ENCODE data around the gene MED25. TPM values are rescaled to one million over a fixed set of nuclear protein-coding genes. Genes with fewer than 3 reads are reported as not detected.

Gene MED25
- total and polyA plus RNA-seq, 2 of the 4 experiments (the other 2 are of a cell fraction): 4.7 to 38.5 TPM

- BruUV-seq (replicated peaks): no TSS peak
- H2BK5ac ChIP-seq (ENCODE audit: low read depth, low read length, poor library complexity, severe bottlenecking): no peak overlapping the region
- no peaks in the 10 kb centered on the region for H3K9me3 ChIP-seq (ENCODE audit: control insufficient read depth, insufficient read depth, low read length)
- ChIA-PET CTCF (no interaction called here), POLR2A (ENCODE audit: unreplicated experiment) (no interaction called here)
- intact Hi-C loops (cut with micrococcal nuclease) (no loop called here), dilution Hi-C loops (cut with HindIII; ENCODE audit: low sequenced_read_pairs, unreplicated experiment) (no loop called here), in situ Hi-C loops (cut with MboI; ENCODE audit: low sequenced_read_pairs) (no loop called here)
- H3K27ac ChIP-seq (ENCODE audit: insufficient read depth, low read length): no peak overlapping the region
- no peak overlapping the region for H3K4ac ChIP-seq (ENCODE audit: low read depth, low read length)
- ATAC-seq (ENCODE audit: low read depth) (no peak), DNase-seq (no peak)
- H2BK20ac ChIP-seq (ENCODE audit: low read depth, low read length): no peak overlapping the region
- peaks cover 6% of the 10 kb centered on the region; the same call in 1 of the 2 replicates for H4K20me1 ChIP-seq (ENCODE audit: insufficient read depth, low read length)
- no peak overlapping the region for H4K8ac ChIP-seq (ENCODE audit: low read depth in 2 of 2, low read length in 2 of 2)
- H2AK9ac ChIP-seq (replicated peaks; ENCODE audit: low read depth, low read length, poor library complexity): no peak overlapping the region
- H2AK5ac ChIP-seq (ENCODE audit: low read depth, low read length): no peak overlapping the region
- no peak overlapping the region for H3K14ac ChIP-seq (replicated peaks; ENCODE audit: low read depth, low read length)
- peaks cover 0 to 23% of the 10 kb centered on the region in 2 experiments; a peak in 2 of 4 replicates for H3K79me1 ChIP-seq (ENCODE audit: low read depth in 1 of 2, low read length in 2 of 2)
- H2AFZ ChIP-seq (replicated peaks; ENCODE audit: low read length, poor library complexity): no peak overlapping the region
- no peak for TF ChIP-seq MAZ (IDR thresholded peaks at IDR 0.05; ENCODE audit: borderline replicate concordance, low read depth, low read length)
- TF ChIP-seq ELK1 (IDR thresholded peaks at IDR 0.05; ENCODE audit: borderline replicate concordance, low read depth, low read length): no peak
- H3K36me3 ChIP-seq (ENCODE audit: control insufficient read depth, insufficient read depth, low read length): peaks cover 76% of the 10 kb centered on the region
- H3K56ac ChIP-seq (ENCODE audit: extremely low read depth, insufficient read depth, low read length): no peak overlapping the region
- H2BK120ac ChIP-seq (ENCODE audit: low read depth, low read length): no peak overlapping the region
- H2BK15ac ChIP-seq (ENCODE audit: low read depth, low read length): no peak overlapping the region
- H3K4me1 ChIP-seq (ENCODE audit: control insufficient read depth, insufficient read depth, low read length): no peaks in the 10 kb centered on the region
- no peak overlapping the region for H3K23ac ChIP-seq (ENCODE audit: low read depth, low read length)
- no peak overlapping the region for H4K91ac ChIP-seq (ENCODE audit: insufficient read depth, low read depth, low read length)
- WGBS, 2 experiments (ENCODE audit: extremely low coverage in 2 of 2, insufficient read length in 1 of 2): 96% methylated on average over 6 of the region's 7 CpGs; no CpG with 5 or more reads in 1 of the 2 experiments
- no peak overlapping the region for H4K5ac ChIP-seq (ENCODE audit: low read depth, low read length)
- no peak overlapping the region for H3K18ac ChIP-seq (ENCODE audit: low read depth, low read length)
- no peaks in the 10 kb centered on the region for H3K27me3 ChIP-seq (ENCODE audit: control insufficient read depth, insufficient read depth, low read length)
- no peak overlapping the region for H3K4me3 ChIP-seq (ENCODE audit: insufficient read depth, low read depth, low read length)
- H3K9me1 ChIP-seq (ENCODE audit: insufficient read depth, low read length): peaks cover 6% of the 10 kb centered on the region; the same call in 1 of the 2 replicates
- H3K9ac ChIP-seq (ENCODE audit: low read depth, low read length): no peak overlapping the region
- H3K4me2 ChIP-seq (ENCODE audit: low read depth, low read length): no peak overlapping the region
Observed at GRCh38 chr19:49833599-49833998, 15.5 kb downstream of the MED25 start.

All from IMR-90 (cell line).